Esophagus muscularis mucosa (tissue), 4 donors: Measurements from ENCODE around the gene ADAM22. TPM values are rescaled to one million over a fixed set of nuclear protein-coding genes. Genes with fewer than 3 reads are reported as not detected.
"Not testable (repeated sequence)": the region's sequence is repeated elsewhere in the genome, so short reads cannot be mapped to it uniquely, and the experiment has no call there.

Experiments used
- DNase-seq: peaks from one replicate; pipeline ENCODE4 v3.0.0-alpha.2; 2017; ENCODE audit errors: extremely low spot score
- H3K27ac ChIP-seq, 4 donors: fragments of 200-600 bp; sonication (generic); replicated peaks in 1 of 4; 1 replicate in 3 of 4; 2 replicates in 1 of 4; pipeline ENCODE4 v1.5.1; 2016 to 2019; ENCODE audit warnings: mild to moderate bottlenecking in 1 of 4
- H3K27me3 ChIP-seq, 4 donors: fragments of 200-600 bp; sonication (generic); one replicate each; pipeline versions ENCODE4 v1.5.1 to v1.6.0; 2016 to 2019
- H3K36me3 ChIP-seq, 4 donors: fragments of 200-600 bp; sonication (generic); one replicate each; pipeline ENCODE4 v1.5.1; 2016 to 2019
- H3K4me1 ChIP-seq, 4 donors: fragments of 200-600 bp; sonication (generic); one replicate each; pipeline ENCODE4 v1.5.1; 2016 to 2019
- H3K4me3 ChIP-seq, 4 donors: fragments of 200-600 bp; sonication (generic); 1 replicate in 2 of 4; 2 replicates in 2 of 4; pipeline ENCODE4 v1.5.1; 2016 to 2019; ENCODE audit warnings: mild to moderate bottlenecking in 4 of 4, moderate library complexity in 1 of 4
- H3K9me3 ChIP-seq, 4 donors: fragments of 200-600 bp; sonication (generic); 1 replicate in 3 of 4; 2 replicates in 1 of 4; pipeline ENCODE4 v1.5.1; 2016 to 2019
- EP300 ChIP-seq: sonication (generic); formaldehyde crosslinking; IDR thresholded peaks from one replicate; pipeline ENCODE4 v1.6.1; 2017; ENCODE audit warnings: antibody characterized with exemption
- POLR2A ChIP-seq: fragments of 450-650 bp; IDR thresholded peaks from one replicate; pipeline ENCODE4 v1.6.1; 2017; ENCODE audit warnings: antibody characterized with exemption, moderate library complexity, mild to moderate bottlenecking, low read depth
- POLR2AphosphoS5 ChIP-seq, 2 donors: sonication (generic); formaldehyde crosslinking; IDR thresholded peaks; one replicate each; pipeline ENCODE4 v1.6.1; 2017; ENCODE audit warnings: antibody characterized with exemption in 2 of 2
- WGBS: methylation state at CpG from one replicate; pipeline ENCODE4 v1.1.5; 2018; 5-methylcytosine and 5-hydroxymethylcytosine counted together
- intact Hi-C: fragments of 100-400 bp; cut with DNase I; formaldehyde crosslinking; loops from one replicate; pipeline ENCODE4 v1.15.1; 2023
- total RNA-seq, 4 donors: library from RNA; depleted of rRNA; stranded (reverse); fragments of >200 nt; gene quantifications; one replicate each; pipeline versions ENCODE4 v1.1.0 to v1.2.1, GENCODE V29; 2016
- TF ChIP-seq, protein P1 (sequence below), 3 experiments: fragments of 200-600 bp in 2 of 3; fragments of 450-650 bp in 1 of 3; sonication (generic) in 2 of 3; IDR thresholded peaks; one replicate each; pipeline ENCODE4 v1.5.1; 2017 to 2019; ENCODE audit warnings: antibody characterized with exemption in 3 of 3, mild to moderate bottlenecking in 2 of 3, moderate library complexity in 1 of 3

ADAM22 gene
- total RNA-seq, 4 donors from 2014 or later, result 1.0 to 3.3 (median 1.9) TPM

DNA sequence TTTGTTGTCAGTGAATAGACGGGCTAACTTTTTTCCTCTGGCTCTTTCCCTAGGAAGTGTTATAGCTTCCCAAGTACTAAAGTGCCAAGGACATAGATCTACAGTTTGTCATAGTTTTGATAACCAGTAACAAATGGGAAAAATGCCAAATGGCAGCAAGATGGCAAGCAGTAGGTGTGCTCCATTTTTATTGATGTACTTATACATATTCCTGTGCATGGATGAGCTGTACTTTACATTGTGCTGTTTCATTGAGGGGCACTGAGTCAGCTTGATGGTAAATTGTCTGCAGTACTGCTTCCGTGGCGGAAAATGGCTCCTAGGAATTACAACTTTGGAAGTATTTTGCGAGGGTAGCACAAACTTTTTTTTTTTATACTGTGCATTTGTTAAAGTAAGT is 7.1 kb downstream of the ADAM22 start:
- WGBS, result 93% methylated on average over 4 of the region's 4 CpGs

GRCh38 chr7:87944547-87944946 is 10.5 kb downstream of the ADAM22 start:
- no peaks in the 10 kb centered on the region for H3K9me3 ChIP-seq

More for the DNA sequence above, 7.1 kb downstream of the ADAM22 start:
- no peak for DNase-seq
- H3K27me3 ChIP-seq, result no peaks in the 10 kb centered on the region
- no peaks in the 10 kb centered on the region for H3K36me3 ChIP-seq
- intact Hi-C loops, result no loop called here
- no peaks in the 10 kb centered on the region for H3K9me3 ChIP-seq
- no peaks in the 10 kb centered on the region for H3K4me1 ChIP-seq
- H3K4me3 ChIP-seq, result no peak overlapping the region
- TF ChIP-seq, protein P1, sequence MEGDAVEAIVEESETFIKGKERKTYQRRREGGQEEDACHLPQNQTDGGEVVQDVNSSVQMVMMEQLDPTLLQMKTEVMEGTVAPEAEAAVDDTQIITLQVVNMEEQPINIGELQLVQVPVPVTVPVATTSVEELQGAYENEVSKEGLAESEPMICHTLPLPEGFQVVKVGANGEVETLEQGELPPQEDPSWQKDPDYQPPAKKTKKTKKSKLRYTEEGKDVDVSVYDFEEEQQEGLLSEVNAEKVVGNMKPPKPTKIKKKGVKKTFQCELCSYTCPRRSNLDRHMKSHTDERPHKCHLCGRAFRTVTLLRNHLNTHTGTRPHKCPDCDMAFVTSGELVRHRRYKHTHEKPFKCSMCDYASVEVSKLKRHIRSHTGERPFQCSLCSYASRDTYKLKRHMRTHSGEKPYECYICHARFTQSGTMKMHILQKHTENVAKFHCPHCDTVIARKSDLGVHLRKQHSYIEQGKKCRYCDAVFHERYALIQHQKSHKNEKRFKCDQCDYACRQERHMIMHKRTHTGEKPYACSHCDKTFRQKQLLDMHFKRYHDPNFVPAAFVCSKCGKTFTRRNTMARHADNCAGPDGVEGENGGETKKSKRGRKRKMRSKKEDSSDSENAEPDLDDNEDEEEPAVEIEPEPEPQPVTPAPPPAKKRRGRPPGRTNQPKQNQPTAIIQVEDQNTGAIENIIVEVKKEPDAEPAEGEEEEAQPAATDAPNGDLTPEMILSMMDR (IDR thresholded peaks at IDR 0.05), result no peak
- TF ChIP-seq EP300, result no peak
- TF ChIP-seq POLR2AphosphoS5 (IDR thresholded peaks at IDR 0.05), result no peak
- no peak overlapping the region for H3K27ac ChIP-seq

DNA sequence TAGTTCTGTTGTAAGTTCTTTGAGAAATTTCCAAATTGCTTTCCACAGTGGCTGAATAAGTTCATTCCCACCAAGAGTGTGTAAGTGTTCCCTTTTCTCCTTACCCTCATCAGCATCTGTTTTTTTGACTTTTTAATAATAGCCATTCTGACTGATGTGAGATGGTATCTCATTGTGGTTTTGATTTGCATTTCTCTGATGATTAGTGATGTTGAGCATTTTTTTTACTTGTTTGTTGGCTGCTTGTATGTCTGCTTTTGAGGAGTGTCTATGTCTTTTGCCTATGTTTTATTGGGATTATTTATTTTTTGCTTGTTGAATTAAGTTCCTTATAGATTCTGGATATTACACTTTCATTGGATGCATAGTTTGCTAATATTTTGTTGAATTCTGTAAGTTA is 11.9 kb downstream of the ADAM22 start:
- H3K4me3 ChIP-seq, H3K36me3 ChIP-seq, H3K27ac ChIP-seq, intact Hi-C loops, H3K27me3 ChIP-seq, H3K4me1 ChIP-seq, H3K9me3 ChIP-seq, DNase-seq: not testable (repeated sequence)

More at GRCh38 chr7:87944547-87944946, 10.5 kb downstream of the ADAM22 start:
- no peak for DNase-seq
- no peak overlapping the region for H3K4me3 ChIP-seq
- H3K27ac ChIP-seq, result no peak overlapping the region
- H3K36me3 ChIP-seq, result no peaks in the 10 kb centered on the region
- intact Hi-C loops, result no loop called here
- 89% methylated on average over 3 of the region's 3 CpGs for WGBS
- TF ChIP-seq, protein P1 (IDR thresholded peaks at IDR 0.05), result no peak
- no peak for TF ChIP-seq POLR2A
- TF ChIP-seq POLR2AphosphoS5 (IDR thresholded peaks at IDR 0.05), result no peak
- TF ChIP-seq EP300, result no peak
- H3K27me3 ChIP-seq, result no peaks in the 10 kb centered on the region
- H3K4me1 ChIP-seq, result no peaks in the 10 kb centered on the region

DNA sequence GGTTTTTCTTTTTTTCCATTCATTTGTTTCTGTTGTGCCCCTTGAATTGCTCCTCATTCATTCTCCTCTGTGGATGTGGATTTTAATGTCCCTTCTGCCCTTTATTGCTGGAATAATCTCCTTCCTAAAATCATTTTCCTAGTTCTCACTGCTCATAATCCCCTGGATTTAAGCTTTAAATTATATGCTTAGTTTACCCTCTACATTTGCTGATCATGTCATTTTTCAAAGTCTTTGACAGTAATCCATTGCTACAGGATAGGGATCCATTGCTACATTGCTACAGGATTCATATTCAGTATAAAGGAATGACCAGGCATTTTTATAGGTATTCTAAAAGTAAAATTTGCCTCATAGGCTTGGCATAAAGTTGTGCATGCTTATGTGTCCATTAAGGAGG is 14.3 kb downstream of the ADAM22 start:
- Histone ChIP-seq H3K9me3 (no peaks in the 10 kb centered on the region), H3K27ac (no peak overlapping the region), H3K4me1 (no peaks in the 10 kb centered on the region), H3K4me3 (no peak overlapping the region), H3K36me3 (no peaks in the 10 kb centered on the region), H3K27me3 (no peaks in the 10 kb centered on the region)
- DNase-seq, result no peak
- intact Hi-C loops, result no loop called here
- TF ChIP-seq EP300 (no peak), POLR2AphosphoS5 (IDR thresholded peaks at IDR 0.05) (no peak), POLR2A (no peak)
- TF ChIP-seq, protein P1 (IDR thresholded peaks at IDR 0.05), result no peak

- WGBS, result 90% methylated on average over 3 of the region's 3 CpGs
- peaks cover 0 to 5% (median 0%) of the 10 kb centered on the region in 4 donors for H3K9me3 ChIP-seq
- DNase-seq, result no peak
- H3K27ac ChIP-seq, result no peak overlapping the region
- H3K4me3 ChIP-seq, result no peak overlapping the region
- H3K4me1 ChIP-seq, result no peaks in the 10 kb centered on the region
- no peaks in the 10 kb centered on the region for H3K36me3 ChIP-seq
- intact Hi-C loops, result no loop called here
- TF ChIP-seq, protein P1 (IDR thresholded peaks at IDR 0.05), result no peak
- TF ChIP-seq EP300, result no peak
- no peak for TF ChIP-seq POLR2A
- no peak for TF ChIP-seq POLR2AphosphoS5 (IDR thresholded peaks at IDR 0.05)
- no peaks in the 10 kb centered on the region for H3K27me3 ChIP-seq
These were observed 25.3 kb downstream of the ADAM22 start for GRCh38 chr7:87959336-87959735.
